Measurements from ENCODE around the gene CDC42EP4.
"Not testable (repeated sequence)": the region's sequence is repeated elsewhere in the genome, so short reads cannot be mapped to it uniquely, and the experiment has no call there.

The CDC42EP4 gene

GRCh38 chr17:73309727-73310596 lies 1.8 kb downstream of the CDC42EP4 start:
- Histone ChIP-seq H3K36me3 (replicated peaks; ENCODE audit: insufficient read depth, low read length) (no peaks in the 10 kb centered on the region), H3F3A (ENCODE audit: insufficient read depth, low read length) (peaks cover 5% of the 10 kb centered on the region; the same call in 1 of the 2 replicates), H3K9ac (ENCODE audit: low read length) (peak overlapping the region; percentile 55; the same call in 1 of the 2 replicates), H3K27ac (ENCODE audit: low read length) (no peak overlapping the region), H3K4me1 (ENCODE audit: low read length) (peaks cover 4% of the 10 kb centered on the region; the same call in 1 of the 2 replicates), H3K9me3 (replicated peaks; ENCODE audit: insufficient read depth, low read length) (no peaks in the 10 kb centered on the region), H3K27me3 (replicated peaks; ENCODE audit: insufficient read depth, low read length) (0 out of 2 replicates have a peak, but pooled peaks cover 6% of the 10 kb centered on the region), H3K4me3 (ENCODE audit: low read length) (peak overlapping the region; percentile 88), H3K9me2 (replicated peaks; ENCODE audit: insufficient read depth, low read length) (no peaks in the 10 kb centered on the region), H2AFZ (ENCODE audit: low read length) (peak overlapping the region; percentile 94), H3K4me2 (ENCODE audit: low read depth, low read length) (peak overlapping the region; percentile 85), H4K20me1 (ENCODE audit: insufficient read depth, low read length) (no peaks in the 10 kb centered on the region), H3K79me2 (ENCODE audit: low read length) (peaks cover 9% of the 10 kb centered on the region)
- no peak for DNase-seq
- TF ChIP-seq EZH2phosphoT487 (IDR thresholded peaks at IDR 0.05; ENCODE audit: low read length) (no peak), EZH2 (optimal IDR thresholded peaks at IDR 0.05; ENCODE audit: low read depth, low read length) (no peak)
- TF ChIP-seq, protein P1, sequence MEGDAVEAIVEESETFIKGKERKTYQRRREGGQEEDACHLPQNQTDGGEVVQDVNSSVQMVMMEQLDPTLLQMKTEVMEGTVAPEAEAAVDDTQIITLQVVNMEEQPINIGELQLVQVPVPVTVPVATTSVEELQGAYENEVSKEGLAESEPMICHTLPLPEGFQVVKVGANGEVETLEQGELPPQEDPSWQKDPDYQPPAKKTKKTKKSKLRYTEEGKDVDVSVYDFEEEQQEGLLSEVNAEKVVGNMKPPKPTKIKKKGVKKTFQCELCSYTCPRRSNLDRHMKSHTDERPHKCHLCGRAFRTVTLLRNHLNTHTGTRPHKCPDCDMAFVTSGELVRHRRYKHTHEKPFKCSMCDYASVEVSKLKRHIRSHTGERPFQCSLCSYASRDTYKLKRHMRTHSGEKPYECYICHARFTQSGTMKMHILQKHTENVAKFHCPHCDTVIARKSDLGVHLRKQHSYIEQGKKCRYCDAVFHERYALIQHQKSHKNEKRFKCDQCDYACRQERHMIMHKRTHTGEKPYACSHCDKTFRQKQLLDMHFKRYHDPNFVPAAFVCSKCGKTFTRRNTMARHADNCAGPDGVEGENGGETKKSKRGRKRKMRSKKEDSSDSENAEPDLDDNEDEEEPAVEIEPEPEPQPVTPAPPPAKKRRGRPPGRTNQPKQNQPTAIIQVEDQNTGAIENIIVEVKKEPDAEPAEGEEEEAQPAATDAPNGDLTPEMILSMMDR (IDR thresholded peaks at IDR 0.05; ENCODE audit: low read length) = no peak

- not testable (repeated sequence) for H3K4me1 ChIP-seq (ENCODE audit: low read length); DNase-seq; H2AFZ ChIP-seq (ENCODE audit: low read length); H3K27ac ChIP-seq (ENCODE audit: low read length); H3K4me3 ChIP-seq (ENCODE audit: low read length); H3K79me2 ChIP-seq (ENCODE audit: low read length); H3K36me3 ChIP-seq (replicated peaks; ENCODE audit: insufficient read depth, low read length); H3F3A ChIP-seq (ENCODE audit: insufficient read depth, low read length); H4K20me1 ChIP-seq (ENCODE audit: insufficient read depth, low read length); H3K9ac ChIP-seq (ENCODE audit: low read length); H3K27me3 ChIP-seq (replicated peaks; ENCODE audit: insufficient read depth, low read length); H3K9me2 ChIP-seq (replicated peaks; ENCODE audit: insufficient read depth, low read length); H3K4me2 ChIP-seq (ENCODE audit: low read depth, low read length); H3K9me3 ChIP-seq (replicated peaks; ENCODE audit: insufficient read depth, low read length)
Measured at GRCh38 chr17:73308959-73309358, 2.8 kb downstream of the CDC42EP4 start.

DNA sequence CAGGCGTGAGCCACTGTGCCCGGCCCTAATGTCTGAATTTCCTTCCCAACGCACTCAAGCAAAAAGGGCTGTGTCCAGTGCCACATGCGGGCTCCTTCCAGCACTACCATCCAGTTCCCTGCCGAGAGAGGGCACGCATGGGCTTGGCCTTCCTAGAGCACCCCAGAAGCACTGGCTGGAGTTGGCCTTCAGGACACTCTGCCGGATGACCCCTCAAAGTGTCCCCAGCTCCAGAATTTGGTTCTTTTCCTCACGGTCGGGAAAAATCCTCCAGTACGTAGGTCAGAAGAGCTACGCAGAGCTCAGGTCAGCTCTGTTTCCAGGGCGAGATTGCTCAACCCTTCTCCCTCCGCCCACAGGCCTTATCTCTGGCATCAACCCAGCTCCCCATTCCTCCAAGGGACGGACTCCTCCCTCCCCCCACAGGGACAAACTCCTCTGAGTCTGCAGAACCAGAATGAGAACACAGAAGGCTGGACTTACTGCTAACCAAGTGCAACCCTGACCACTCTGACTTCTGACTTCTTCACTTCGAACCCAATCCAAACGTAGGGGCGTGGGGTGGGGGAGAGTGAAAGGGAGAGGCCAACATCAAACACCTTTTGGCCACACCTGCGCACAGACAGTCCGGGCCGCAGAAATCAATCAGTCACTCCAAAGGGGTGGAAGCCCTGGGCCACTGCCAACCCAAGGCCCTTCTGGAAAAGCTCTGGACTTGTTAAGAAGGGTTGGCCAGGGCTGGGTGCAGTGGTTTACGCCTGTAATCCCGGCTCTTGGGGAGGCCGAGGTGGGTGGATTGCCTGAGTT lies 3.6 kb downstream of the CDC42EP4 start:
- H3K27me3 ChIP-seq (replicated peaks; ENCODE audit: insufficient read depth, low read length) = no peaks in the 10 kb centered on the region
- TF ChIP-seq, protein P1 (IDR thresholded peaks at IDR 0.05; ENCODE audit: low read length) = no peak
- TF ChIP-seq EZH2 (optimal IDR thresholded peaks at IDR 0.05; ENCODE audit: low read depth, low read length) = no peak
- no peak for TF ChIP-seq EZH2phosphoT487 (IDR thresholded peaks at IDR 0.05; ENCODE audit: low read length)
- no peak overlapping the region for H3K4me3 ChIP-seq (ENCODE audit: low read length)
- H3F3A ChIP-seq (ENCODE audit: insufficient read depth, low read length) = peaks cover 5% of the 10 kb centered on the region; the same call in 1 of the 2 replicates
- no peak overlapping the region for H2AFZ ChIP-seq (ENCODE audit: low read length)
- H3K36me3 ChIP-seq (replicated peaks; ENCODE audit: insufficient read depth, low read length) = no peaks in the 10 kb centered on the region
- H3K9me3 ChIP-seq (replicated peaks; ENCODE audit: insufficient read depth, low read length) = no peaks in the 10 kb centered on the region
- no peak overlapping the region for H3K4me2 ChIP-seq (ENCODE audit: low read depth, low read length)
- H3K9me2 ChIP-seq (replicated peaks; ENCODE audit: insufficient read depth, low read length) = no peaks in the 10 kb centered on the region
- H3K9ac ChIP-seq (ENCODE audit: low read length) = no peak overlapping the region
- H3K4me1 ChIP-seq (ENCODE audit: low read length) = peaks cover 4% of the 10 kb centered on the region; the same call in 1 of the 2 replicates
- H3K79me2 ChIP-seq (ENCODE audit: low read length) = peaks cover 9% of the 10 kb centered on the region
- no peak overlapping the region for H3K27ac ChIP-seq (ENCODE audit: low read length)
- no peak for DNase-seq
- no peaks in the 10 kb centered on the region for H4K20me1 ChIP-seq (ENCODE audit: insufficient read depth, low read length)

All from MM.1S (cell line).